DMS153 (cell line): ENCODE data around the gene TIMELESS.
"Not testable (repeated sequence)": the region's sequence is repeated elsewhere in the genome, so short reads cannot be mapped to it uniquely, and the experiment has no call there.

Source experiments
- DNase-seq: peaks from one replicate; lab custom pipeline; 2025; lab: John Stamatoyannopoulos, UW

Gene TIMELESS

DNA sequence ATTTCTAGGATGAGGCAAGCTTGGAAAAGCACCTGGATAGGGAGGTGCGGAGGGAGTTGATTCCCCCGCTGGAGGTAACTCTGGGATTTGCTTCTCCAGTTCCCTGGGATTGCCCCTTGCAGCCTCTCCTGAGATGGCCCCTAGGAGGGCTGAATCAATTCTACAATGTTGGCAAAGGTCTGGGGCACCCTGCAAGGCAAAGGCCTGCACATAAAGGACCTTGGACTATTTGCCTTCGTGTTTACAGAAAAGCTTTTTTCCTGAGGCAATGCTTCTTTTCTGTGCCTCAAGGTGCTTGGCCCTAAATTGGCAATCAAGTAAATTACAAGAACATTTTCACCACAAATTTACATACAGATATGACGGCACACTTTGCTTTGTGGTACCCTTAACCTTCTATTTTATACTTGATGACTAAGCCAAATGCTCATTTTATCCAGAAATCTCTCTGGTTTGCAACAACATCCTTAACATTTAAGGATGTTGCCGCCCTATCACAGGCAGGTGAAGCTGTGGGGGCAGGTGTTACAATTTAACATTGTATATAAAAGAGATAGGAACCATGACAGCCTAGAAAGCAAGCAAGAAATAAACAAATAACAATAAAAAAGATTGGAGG is 40.3 kb downstream of the TIMELESS start:
- no peak for DNase-seq

DNA sequence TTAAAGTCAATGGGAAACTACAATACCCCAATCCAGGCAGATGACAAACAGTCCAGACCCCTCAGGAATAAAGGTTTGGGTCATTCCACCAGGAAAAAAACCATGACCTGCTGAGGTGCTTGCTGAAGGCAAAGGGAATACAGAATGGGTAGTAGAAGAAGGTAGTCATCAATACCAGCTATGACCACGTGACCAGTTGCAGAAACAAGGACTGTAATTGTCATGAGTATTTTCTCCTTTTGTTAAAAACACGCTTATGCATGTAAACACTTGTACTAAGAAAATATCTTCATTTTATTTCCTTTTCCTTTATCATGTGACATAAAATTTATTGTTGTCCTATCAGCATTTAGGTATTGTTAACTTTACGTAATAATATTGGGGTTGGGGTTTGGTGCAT is 45.0 kb downstream of the TIMELESS start:
- not testable (repeated sequence) for DNase-seq

DNA sequence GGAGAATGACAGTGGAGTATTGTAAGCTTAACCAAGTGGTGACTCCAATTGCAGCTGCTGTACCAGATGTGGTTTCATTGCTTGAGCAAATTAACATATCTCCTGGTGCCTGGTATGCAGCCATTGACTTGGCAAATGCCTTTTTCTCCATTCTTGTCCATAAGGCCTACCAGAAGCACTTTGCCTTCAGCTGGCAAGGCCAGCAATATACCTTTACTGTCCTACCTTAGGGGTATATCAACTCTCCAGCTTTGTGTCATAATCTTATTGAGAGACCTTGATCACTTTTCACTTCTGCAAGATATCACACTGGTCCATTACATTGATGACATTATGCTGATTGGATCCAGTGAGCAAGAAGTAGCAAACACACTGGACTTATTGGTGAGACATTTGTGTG is 47.6 kb downstream of the TIMELESS start:
- not testable (repeated sequence) for DNase-seq

DNA sequence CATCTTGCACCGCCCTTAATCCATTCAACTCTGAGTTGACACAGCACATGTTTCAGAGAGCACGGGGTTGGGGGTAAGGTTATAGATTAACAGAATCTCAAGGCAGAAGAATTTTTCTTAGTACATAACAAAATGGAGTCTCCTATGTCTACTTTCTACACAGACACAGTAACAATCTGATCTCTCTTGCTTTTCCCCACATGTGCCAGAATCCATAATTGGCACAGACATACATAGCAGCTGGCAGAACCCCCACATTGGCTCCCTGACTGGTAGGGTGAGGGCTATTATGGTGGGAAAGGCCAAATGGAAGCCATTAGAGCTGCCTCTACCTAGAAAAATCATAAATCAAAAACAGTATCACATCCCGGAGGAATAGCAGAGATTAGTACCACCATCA is 48.1 kb downstream of the TIMELESS start:
- DNase-seq, result not testable (repeated sequence)

DNA sequence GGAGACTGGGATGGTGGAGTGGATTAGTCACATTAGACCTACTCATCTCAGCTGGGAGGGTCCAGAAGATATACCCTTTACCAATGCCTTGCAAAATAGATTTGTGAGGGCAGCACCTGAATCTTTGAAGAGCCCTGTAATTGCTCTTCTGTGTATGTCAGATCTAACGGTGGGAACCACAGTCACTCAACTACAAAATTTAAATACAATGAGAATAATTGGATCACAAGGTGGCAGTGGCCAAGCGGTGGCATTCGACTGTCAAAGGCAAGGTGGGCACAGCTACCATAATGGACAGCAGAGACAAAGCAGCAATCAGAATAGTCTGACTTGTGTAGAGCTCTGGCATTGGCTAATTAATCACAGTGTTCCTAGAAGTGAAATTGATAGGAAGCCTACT is 49.8 kb downstream of the TIMELESS start:
- DNase-seq, result not testable (repeated sequence)

DNA sequence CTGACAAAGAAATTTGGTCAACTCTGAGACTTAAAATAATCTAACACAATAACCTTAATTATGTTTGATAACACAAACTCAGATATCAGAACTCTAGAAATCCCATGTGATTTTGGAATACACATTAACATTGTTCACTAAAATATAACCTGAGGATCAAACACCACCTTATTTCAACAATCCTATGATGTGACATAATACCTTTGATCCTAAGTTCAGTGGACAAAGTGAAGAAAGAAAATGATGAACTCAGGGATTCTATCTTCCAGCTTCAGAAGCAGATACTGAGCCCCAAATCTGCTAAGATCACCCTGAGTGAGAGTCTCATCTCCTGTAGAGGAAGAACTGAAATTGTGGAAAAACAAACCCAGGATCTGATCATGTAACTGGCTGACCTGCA is 50.9 kb downstream of the TIMELESS start:
- no peak for DNase-seq

DNA sequence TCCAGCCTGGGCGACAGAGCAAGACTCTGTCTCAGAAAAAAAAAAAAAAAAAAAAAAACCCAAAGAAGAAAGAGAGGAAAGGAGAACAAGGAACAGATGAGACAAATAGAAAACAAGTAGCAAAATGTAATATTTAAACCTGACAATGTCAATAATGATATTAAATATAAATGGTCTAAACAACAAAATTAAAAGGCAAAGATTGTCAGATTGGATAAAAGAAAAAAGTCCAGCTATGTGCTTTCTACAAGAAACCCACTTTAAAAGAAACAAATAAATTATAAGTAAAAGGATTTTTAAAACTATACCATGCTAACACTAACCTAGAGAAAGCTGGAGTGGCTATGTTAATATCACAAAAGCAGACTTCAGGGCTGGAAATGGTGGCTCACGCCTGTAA is 56.9 kb downstream of the TIMELESS start:
- DNase-seq, result no peak

DNA sequence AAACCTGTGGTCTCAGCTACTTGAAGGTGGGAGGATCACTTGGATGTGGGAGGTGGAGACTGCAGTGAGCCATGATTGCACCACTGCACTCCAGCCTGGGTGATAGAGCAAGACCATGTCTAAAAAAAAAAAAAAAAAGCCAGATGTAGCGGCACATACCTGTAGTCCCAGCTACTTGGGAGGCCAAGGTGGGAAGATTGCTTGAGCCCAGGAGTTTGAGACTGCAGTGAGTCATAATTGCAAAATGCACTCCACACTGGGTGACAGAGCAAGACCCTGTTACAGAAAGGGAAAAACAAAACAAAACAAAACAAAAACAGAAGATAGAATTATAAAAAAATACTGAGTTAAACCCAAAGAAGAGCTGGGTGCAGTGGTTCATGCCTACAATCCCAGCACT is 57.5 kb downstream of the TIMELESS start:
- no peak for DNase-seq

DNA sequence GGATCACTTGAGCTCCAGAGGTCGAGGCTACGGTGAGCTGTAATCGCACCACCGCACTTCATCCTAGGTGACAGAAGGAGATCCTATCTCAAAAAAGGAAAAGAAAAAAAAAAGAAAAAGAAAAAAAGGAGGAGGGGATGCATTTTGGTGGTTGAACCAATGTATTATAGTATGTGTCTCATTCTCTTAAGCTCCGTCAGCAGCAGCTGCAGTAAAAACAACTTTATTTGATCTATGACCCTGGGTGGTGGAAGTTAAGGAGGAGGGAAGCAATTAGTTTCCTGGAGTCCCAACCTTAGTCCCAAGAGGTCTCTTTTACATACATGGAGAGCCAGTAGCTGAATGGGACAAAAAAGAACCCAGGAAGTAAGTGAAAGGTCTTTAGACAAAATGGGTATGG is 59.8 kb downstream of the TIMELESS start:
- DNase-seq, result no peak

DNA sequence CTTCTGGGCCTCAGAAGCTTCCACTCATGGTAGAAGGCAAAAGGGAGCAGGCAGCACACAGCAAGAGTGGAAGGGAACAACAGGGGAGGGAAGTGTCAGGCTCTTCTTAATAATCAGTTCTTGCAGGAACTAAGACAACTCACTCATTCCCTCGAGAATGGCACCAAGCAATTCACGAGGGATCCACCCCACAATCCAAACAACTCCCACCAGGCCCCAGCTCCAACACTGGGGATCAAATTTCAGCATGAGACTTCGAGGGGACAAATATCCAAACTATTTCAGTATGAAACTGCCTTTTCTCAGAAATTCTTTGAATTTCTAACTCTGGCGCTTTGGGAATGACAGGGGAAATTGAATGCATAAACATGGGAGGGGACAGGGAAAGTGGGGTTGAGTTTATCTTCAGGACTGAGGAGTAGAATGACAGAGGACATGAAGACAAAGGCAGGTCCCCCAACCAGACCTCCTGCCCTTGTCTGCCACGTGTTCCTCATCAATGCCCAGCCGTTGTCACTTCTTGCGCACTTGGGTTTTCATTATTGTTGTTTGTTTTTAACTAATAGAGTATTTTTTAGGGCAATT is 62.0 kb downstream of the TIMELESS start:
- DNase-seq, result no peak

DNA sequence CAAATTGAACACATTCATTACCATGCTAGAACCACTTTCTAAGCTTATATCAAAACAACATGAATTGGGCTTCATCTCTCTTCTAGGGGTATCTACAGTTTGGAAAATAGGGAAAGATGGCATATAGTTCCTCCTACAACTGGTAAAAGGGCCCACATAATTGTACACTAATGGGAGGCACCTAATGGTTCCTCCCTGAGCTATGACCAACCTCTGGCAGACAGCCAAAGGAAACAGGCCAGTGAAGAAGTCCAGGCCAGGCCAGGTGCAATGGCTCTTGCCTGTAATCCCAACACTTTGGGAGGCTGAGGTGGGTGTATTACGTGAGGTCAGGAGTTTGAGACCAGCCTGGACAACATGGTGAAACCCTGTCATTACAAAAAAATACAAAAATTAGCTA is 63.4 kb downstream of the TIMELESS start:
- DNase-seq, result no peak

DNA sequence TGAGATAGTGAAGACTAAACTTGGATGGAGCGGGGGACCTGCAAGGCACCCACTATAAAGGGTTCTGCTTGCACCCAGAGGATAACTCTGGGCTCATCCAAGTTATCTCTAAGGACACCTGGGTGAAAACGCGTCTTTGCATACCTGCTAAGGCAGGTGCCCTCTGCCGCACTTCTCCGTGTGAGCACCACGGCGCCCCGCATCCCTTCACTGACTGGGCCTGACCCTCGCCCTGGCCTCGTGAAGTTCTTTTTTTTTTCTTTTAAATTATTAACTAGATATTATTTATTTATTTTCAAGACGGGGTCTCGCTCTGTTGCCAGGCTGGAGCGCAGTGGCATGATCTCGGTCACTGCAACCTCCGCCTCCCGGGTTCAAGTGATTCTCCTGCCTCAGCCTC is 66.6 kb downstream of the TIMELESS start:
- DNase-seq, result no peak

DNA sequence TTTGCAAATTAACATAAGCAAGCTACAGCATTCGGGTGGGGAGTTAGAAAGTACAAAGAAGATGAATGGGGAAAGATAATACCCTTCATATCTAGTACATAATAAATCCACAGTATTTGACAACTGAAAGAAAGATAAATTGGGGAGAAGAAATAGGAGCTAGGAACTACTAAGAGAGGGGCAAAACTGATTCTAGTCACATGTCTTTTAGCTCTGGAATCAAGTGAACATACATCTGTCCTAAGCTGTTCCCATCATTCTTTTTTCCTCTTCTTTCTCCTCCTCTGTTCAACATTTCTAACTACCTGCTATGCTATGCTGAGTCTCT is 71.3 kb downstream of the TIMELESS start:
- no peak for DNase-seq

DNA sequence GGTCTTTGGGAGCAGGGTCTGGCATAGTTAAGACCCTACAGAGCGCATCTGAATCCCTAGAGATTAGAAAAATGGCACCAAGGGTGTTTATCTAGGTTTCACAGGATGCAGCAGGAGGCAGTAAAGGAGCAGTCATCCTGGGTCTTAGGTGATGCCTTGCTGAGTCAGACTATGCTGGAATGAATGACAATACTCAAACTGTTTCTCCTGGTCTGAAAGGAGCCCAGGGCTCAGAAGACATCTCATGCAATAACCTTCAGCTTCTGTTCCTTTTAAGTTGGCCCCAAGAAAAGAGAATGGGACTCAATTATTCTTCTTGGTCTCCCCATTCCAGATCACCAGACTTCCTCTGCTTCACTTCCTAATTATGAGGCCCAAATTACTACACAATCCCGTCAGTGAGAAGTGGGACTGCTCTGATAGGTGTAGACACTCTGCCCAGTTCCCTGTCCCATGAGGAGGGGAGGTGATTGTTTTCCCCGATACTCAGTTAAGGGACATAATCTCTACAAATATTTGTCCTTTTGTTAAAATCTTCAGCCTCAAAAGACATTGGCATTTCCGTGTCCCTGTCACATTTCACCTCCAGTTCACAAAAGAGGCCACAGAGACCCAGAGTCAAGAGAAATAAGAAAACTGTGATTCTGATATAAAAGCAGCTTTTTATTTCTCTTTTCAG is 71.8 kb downstream of the TIMELESS start:
- DNase-seq, result no peak

DNA sequence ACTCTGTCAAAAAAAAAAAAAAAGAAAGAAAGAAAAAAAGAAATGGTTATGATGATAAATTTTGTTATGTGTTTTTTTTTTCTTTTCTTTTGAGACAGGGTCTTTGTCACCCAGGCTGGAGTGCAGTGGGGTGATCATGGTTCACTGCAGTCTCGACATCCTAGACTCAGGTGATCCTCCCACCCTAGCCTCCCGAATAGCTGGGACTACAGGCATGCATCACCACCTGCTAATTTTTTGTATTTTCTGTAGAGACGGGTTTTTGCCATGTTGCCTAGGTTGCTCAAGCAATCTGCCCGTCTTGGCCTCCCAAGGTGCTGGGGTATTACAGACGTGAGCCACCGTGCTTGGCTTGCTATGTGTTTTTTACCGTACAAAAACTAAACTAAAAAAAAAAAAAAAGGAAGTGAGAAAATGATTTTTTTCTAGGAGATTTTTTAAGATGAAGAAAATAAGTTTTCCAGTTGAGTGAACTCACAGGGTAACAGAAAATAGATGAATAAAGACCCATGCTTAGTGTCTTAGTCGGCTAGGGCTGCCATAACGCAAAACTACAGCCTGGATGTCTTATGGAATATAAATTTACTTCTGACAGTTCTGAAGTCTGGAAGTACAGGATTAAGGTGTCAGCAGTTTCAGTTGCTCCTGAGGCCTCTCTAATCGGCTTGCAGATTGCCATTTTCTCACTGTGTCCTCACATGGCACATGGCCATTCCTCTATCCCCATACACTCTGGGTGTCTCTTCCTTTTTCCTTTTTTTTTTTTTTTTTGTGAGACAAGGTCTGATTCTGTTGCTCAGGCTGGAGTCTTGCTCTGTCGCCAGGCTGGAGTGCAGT is 73.4 kb downstream of the TIMELESS start:
- no peak for DNase-seq

DNA sequence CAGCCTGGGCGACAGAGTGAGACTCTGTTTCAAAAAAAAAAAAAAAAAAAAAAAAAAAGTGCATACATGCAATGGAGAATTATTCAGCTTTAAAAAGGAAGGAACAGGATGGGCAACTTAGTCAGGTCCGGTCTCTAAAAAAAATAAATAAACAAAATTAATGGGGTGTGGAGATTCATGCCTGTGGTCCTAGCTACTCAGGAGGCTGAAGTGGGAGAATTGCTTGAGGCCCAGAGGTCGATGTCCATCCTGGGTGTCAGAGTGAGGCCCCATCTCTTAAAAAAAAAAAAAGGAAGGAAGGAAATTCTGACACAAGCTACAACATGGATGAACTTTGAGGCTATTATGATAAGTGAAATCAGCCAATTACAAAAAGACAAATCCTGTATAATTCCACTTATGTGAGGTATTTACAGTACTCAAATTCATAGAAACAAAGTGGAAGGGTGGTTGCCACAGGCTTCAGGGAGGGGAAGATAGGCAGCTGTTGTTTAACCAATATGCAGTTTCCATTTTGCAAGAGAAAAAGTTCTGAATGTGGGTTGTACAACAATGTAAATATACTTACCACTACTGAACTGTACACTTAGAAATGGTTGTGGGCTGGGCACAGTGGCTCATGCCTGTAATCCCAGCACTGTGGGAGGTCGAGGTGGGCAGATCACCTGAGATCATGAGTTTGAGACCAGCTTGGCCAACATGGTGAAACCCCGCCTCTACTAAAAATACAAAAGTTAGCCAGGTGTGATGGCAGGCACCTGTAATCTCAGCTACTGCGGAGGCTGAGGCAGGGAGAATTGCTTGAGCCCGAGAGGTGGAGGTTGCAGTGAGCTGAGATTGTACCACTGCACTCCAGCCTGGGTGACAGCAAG is 74.3 kb downstream of the TIMELESS start:
- no peak for DNase-seq

DNA sequence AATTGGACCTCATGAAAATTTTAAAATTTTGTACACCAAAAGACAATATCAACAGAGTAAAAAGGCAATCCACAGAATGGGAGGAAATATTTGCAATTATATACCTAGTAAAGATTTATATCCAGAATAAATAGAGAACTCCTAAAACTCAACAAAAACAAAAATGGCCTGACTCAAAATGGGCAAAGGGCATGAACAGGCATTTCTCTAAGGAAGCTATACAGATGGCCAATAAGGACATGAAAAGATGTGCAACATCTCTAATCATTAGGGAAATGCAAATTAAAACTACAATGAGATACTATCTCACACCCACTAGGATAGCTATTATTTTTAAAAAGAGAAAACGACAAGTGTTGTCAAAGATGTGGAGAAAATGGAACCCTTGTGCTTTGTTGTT is 75.7 kb downstream of the TIMELESS start:
- DNase-seq, result no peak

DNA sequence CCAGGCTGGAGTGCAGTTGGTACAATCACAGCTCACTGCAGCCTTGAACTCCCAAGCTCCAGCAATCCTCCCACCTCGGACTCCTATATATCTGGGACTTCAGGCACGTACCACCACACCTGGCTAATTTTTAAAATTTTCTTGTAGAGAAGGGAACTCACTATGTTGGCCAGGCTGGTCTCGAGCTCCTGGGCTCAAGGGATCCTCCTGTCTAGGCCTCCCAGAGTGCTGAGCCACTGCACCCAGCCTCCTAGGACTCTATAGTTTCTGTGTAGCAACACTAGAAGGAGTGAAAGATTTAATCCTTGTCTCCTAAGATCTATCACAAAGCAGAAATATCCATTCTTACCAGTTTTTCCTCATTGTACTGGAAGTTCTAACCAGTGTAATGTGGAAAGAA is 82.3 kb downstream of the TIMELESS start:
- no peak for DNase-seq
